CD4-positive, CD25-positive, alpha-beta regulatory T cell (primary cell): Measurements from ENCODE around the gene PCSK7. TPM values are rescaled to one million over a fixed set of nuclear protein-coding genes. Genes with fewer than 3 reads are reported as not detected.

ENCODE experiments used
- ATAC-seq, 2 donors: fragments of 150-1000 bp; cut with Tn5 transposase; one replicate each; pipeline ENCODE4 v1.10.0; 2021; ENCODE audit warnings: low read depth in 2 of 2, moderate number of reproducible peaks in 2 of 2, moderate library complexity in 1 of 2
- DNase-seq, 3 donors: peaks; one replicate each; pipeline versions ENCODE4 v3.0.0 to v3.0.0-alpha.2; 2012 to 2022; ENCODE audit warnings: mixed read lengths in 1 of 3
- H3K27ac ChIP-seq: one replicate; pipeline ENCODE4 v1.7.0; 2013; ENCODE audit warnings: mild to moderate bottlenecking, low read length; ENCODE audit not compliant: insufficient read depth, poor library complexity, severe bottlenecking
- H3K27me3 ChIP-seq: one replicate; pipeline ENCODE4 v1.7.0; 2013; ENCODE audit warnings: low read length; ENCODE audit not compliant: control insufficient read depth, insufficient read depth
- H3K36me3 ChIP-seq: one replicate; pipeline ENCODE4 v1.7.0; 2013; ENCODE audit warnings: mild to moderate bottlenecking, low read length, moderate library complexity; ENCODE audit not compliant: control insufficient read depth, insufficient read depth
- H3K4me1 ChIP-seq: 2 replicates; pipeline ENCODE4 v1.7.0; 2013; ENCODE audit warnings: mild to moderate bottlenecking, low read length; ENCODE audit not compliant: insufficient read depth, control insufficient read depth, poor library complexity, severe bottlenecking
- H3K4me3 ChIP-seq: one replicate; pipeline ENCODE4 v1.7.0; 2013; ENCODE audit warnings: low read depth, mild to moderate bottlenecking, low read length, moderate library complexity
- H3K9me3 ChIP-seq, 2 experiments: 1 replicate in 1 of 2; 2 replicates in 1 of 2; pipeline ENCODE4 v1.7.0; 2013; ENCODE audit warnings: low read length in 2 of 2, mild to moderate bottlenecking in 1 of 2, moderate library complexity in 1 of 2; ENCODE audit not compliant: control insufficient read depth in 2 of 2
- H3K27ac Mint-ChIP-seq, 3 donors: one replicate each; pipeline ENCODE4 v1.8.0; 2020 to 2022; ENCODE audit warnings: mild to moderate bottlenecking in 3 of 3, mixed read lengths in 3 of 3, moderate library complexity in 2 of 3
- H3K27me3 Mint-ChIP-seq: one replicate; pipeline ENCODE4 v1.8.0; 2022; ENCODE audit warnings: mild to moderate bottlenecking, mixed read lengths
- H3K36me3 Mint-ChIP-seq: one replicate; pipeline ENCODE4 v1.8.0; 2020; ENCODE audit warnings: mixed read lengths
- H3K4me1 Mint-ChIP-seq, 4 donors: one replicate each; pipeline ENCODE4 v1.8.0; 2020 to 2022; ENCODE audit warnings: mixed read lengths in 4 of 4, mild to moderate bottlenecking in 1 of 4
- H3K4me3 Mint-ChIP-seq, 4 donors: one replicate each; pipeline ENCODE4 v1.8.0; 2020 to 2022; ENCODE audit warnings: mild to moderate bottlenecking in 4 of 4, mixed read lengths in 4 of 4, moderate library complexity in 3 of 4
- H3K9me3 Mint-ChIP-seq, 7 donors: one replicate each; pipeline ENCODE4 v1.8.0; 2020 to 2022; ENCODE audit warnings: mixed read lengths in 7 of 7, mild to moderate bottlenecking in 3 of 7, moderate library complexity in 2 of 7
- polyA plus RNA-seq, 4 donors: library from polyadenylated mRNA; unstranded; fragments of 300-500 nt; fragmentation: Illumina TruSeq; gene quantifications; one replicate each; pipeline ENCODE4 v1.2.3, GENCODE V29; 2021
- total RNA-seq: library from RNA; stranded (reverse); gene quantifications from one replicate; pipeline ENCODE4 v1.2.3, GENCODE V29; 2022

PCSK7 gene
- total and polyA plus RNA-seq, 5 donors from 2014 or later = 55.0 to 478 (median 63.8) TPM

DNA sequence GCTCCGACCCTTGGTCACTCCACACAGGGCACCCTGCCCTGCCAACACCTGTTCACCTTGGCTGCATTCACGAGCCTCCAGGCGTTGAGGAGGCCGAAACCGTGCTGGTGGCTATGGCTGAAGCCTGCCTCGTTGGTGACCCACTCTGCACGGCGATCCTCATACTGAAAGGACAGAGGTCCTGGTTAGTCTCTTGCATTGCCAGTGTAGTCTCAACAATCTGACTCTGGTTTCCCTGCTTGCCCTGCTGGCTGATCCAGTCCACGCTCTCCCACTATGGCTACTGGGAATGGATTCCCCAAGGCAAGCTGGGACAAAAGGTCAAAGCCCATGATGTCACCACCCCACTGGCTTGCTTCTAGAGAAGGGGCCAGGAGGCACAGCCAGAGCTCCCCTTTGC, 12.9 kb downstream of the PCSK7 start:
- DNase-seq (no peak), ATAC-seq (no peak)
- Mint-ChIP-seq H3K36me3 (peaks cover 39% of the 10 kb centered on the region), H3K4me3 (no peak overlapping the region), H3K27me3 (no peaks in the 10 kb centered on the region), H3K4me1 (peaks cover 0 to 16% (median 7%) of the 10 kb centered on the region in 4 donors), H3K9me3 (no peaks in the 10 kb centered on the region), H3K27ac (peak overlapping the region in 2 of 3 donors; percentile 79 to 82)
- no peak overlapping the region for H3K27ac ChIP-seq
- H3K36me3 ChIP-seq = peaks cover 94% of the 10 kb centered on the region
- H3K4me1 ChIP-seq = no peaks in the 10 kb centered on the region
- H3K4me3 ChIP-seq = no peak overlapping the region
- no peaks in the 10 kb centered on the region for H3K9me3 ChIP-seq
- H3K27me3 ChIP-seq = no peaks in the 10 kb centered on the region

DNA sequence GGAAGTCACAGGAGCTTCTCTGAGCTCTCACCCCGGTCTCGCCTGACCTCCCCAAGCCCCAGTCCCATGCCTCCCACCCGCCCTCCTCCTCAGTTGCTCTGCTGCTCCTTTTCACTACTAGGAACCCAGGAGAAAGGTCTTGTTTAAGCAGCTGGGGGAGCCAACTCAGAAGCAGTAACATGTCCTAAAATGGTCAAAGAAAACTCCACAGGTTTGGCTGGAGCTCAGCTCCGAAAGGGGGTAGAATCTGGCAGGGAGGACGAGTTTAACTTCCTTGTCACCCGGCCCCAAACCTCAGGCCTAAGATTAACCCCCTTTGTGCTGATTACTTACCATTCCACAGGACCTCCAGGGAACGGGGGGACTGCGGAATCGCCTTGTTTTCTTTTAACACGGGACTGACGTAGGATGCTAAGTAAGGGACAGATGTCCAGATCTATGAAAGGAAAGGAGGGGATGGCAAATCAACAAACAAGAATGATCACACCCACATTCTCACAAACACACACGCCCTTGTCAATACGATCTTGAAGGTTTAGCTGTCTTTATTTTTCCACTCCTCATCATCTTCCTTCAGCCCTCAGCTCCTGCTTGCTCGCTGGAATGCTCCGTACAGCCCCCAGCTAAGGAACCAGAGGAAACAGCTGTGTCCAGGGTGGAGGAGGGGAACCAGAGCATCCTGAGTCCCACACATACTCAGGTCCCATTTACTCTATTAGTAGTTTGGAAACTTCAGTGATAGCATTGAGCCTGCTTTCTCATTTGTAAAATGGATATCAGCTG, 13.5 kb downstream of the PCSK7 start:
- Histone ChIP-seq H3K36me3 (peaks cover 92% of the 10 kb centered on the region), H3K4me3 (no peak overlapping the region), H3K27me3 (no peaks in the 10 kb centered on the region), H3K4me1 (no peaks in the 10 kb centered on the region), H3K9me3 (no peaks in the 10 kb centered on the region), H3K27ac (no peak overlapping the region)
- Mint-ChIP-seq H3K9me3 (no peaks in the 10 kb centered on the region), H3K27ac (peak overlapping the region in 2 of 3 donors; percentile 60 to 82), H3K4me3 (no peak overlapping the region), H3K36me3 (peaks cover 43% of the 10 kb centered on the region), H3K4me1 (peaks cover 0 to 20% (median 6%) of the 10 kb centered on the region in 4 donors), H3K27me3 (no peaks in the 10 kb centered on the region)
- no peak for ATAC-seq
- no peak for DNase-seq

DNA sequence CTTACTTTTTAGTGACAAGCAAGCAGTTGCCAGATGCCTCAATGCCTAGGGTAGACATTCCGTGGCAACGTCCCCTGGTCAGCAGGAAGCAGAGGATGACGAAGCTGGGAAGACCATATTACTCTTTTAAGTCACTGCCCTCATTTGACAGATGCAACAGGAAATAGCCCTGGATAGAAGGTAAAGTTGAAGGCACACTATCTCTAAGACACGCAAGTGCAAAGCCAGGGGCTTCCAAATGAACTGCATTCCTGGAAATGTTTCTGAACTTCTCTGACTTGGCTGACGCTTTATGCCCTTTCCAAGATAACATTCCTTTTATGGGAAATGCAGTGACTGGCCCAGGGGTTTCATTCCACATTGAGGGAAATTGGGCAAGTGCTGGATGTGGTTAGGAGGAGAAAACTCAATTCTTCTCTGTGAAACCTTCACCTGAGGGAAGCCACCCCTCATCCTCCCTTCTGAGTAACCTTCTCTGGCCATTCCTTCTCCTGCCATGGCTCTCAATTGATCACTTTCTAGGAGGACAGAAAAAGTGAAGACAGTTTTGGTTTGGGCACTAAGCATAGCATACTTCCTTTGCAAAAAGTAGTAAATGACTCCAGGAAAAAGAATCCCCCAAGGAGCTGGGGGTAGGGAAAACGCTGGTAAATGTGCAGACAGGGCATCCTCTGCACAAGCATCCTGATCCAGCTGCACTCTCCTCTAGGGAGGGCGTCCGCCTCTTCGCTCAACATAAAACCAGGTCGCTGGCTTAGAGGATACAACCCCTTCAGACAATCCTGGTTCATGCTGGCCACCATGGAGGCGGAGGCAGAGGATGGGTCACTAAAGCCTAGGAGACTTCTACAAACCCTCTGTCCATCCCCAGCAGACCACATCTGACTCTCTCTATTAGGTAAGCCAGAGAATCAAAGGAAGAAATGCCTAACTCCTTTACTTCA, 14.5 kb downstream of the PCSK7 start:
- Histone ChIP-seq H3K36me3 (peaks cover 92% of the 10 kb centered on the region), H3K9me3 (no peaks in the 10 kb centered on the region), H3K4me1 (no peaks in the 10 kb centered on the region), H3K27ac (peak overlapping the region; percentile 18), H3K27me3 (no peaks in the 10 kb centered on the region), H3K4me3 (no peak overlapping the region)
- no peak for DNase-seq
- ATAC-seq = no peak
- peaks cover 49% of the 10 kb centered on the region for H3K36me3 Mint-ChIP-seq
- H3K9me3 Mint-ChIP-seq = no peaks in the 10 kb centered on the region
- H3K27me3 Mint-ChIP-seq = no peaks in the 10 kb centered on the region
- no peak overlapping the region for H3K4me3 Mint-ChIP-seq
- H3K27ac Mint-ChIP-seq = peak overlapping the region in 2 of 3 donors; percentile 46 to 69
- H3K4me1 Mint-ChIP-seq = peaks cover 0 to 25% (median 8%) of the 10 kb centered on the region in 4 donors

DNA sequence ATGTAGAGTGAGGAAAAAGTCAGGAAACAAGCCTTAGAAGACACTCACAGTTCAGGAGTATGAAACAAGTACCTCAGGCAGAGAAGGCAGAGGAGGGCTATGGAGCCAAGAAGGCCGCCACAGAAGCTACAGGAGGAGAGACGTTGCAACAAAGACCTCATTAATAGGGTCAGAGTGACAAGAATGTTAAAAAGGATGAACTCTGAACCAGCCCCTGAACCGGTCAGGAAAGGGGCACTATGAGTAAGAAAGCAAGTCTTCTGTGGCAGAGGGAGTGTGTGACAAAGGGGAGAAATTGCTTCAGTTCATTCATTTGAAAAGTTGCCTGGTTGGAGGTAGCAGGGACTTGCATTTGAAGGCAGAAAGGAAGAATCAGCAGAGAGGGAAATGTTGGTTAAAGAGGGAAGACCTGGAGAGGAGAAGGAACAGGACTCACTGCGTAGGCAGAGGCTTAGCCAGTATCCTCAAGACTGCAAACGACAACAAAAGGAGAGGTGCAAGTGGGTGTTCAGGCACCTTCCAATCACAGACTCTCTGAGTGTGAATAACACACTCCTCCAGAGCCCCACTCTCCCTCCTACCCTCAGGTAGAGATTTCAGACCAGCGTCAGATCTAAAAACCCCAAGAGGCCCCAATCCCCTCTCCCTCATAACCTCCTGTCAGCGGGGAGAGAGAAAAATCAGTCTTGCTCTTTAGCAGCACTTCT, 17.3 kb downstream of the PCSK7 start:
- no peak overlapping the region for H3K27ac ChIP-seq
- Mint-ChIP-seq H3K27me3 (no peaks in the 10 kb centered on the region), H3K4me3 (no peak overlapping the region), H3K4me1 (peaks cover 0 to 24% (median 12%) of the 10 kb centered on the region in 4 donors), H3K9me3 (no peaks in the 10 kb centered on the region), H3K36me3 (peaks cover 49% of the 10 kb centered on the region), H3K27ac (peak overlapping the region in 2 of 3 donors; percentile 16 to 95)
- peaks cover 84% of the 10 kb centered on the region for H3K36me3 ChIP-seq
- DNase-seq (no peak), ATAC-seq (no peak)
- H3K4me3 ChIP-seq = no peak overlapping the region
- no peaks in the 10 kb centered on the region for H3K27me3 ChIP-seq
- H3K4me1 ChIP-seq = no peaks in the 10 kb centered on the region
- H3K9me3 ChIP-seq = no peaks in the 10 kb centered on the region

DNA sequence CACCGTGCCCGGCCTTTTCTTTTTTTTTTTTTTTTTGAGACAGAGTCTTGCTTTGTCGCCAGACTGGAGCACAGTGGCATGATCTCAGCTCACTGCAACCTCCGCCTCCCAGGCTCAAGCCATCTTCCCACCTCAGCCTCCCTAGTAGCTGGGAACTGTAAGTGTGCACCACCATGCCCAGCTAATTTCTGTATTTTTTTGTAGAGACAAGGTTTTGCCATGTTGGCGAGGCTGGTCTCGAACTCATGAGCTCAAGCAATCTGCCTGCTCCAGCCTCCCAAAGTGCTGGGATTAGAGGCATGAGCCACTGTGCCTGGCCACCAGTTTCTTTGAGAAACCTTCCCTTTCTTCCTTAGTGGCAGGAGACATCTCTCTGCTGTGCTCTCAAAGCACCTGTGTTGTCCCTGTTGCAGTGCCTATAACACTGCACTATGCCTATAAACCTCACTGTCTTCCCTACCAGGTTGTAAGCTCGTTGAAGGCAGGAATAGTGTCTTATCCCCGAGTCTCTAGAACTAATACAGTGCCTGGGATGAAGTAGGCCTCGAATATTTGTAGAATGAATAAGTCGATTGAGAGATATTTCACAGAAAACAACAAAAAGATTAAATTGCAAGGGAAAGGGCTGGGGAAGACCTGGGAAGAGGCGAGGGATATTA, 19.0 kb downstream of the PCSK7 start:
- no peak overlapping the region for H3K4me3 ChIP-seq
- ATAC-seq = no peak
- Mint-ChIP-seq H3K27ac (no peak overlapping the region), H3K27me3 (no peaks in the 10 kb centered on the region), H3K4me3 (no peak overlapping the region), H3K4me1 (peaks cover 0 to 21% (median 12%) of the 10 kb centered on the region in 4 donors), H3K9me3 (no peaks in the 10 kb centered on the region), H3K36me3 (peaks cover 46% of the 10 kb centered on the region)
- no peaks in the 10 kb centered on the region for H3K27me3 ChIP-seq
- no peak for DNase-seq
- no peak overlapping the region for H3K27ac ChIP-seq
- H3K4me1 ChIP-seq = no peaks in the 10 kb centered on the region
- no peaks in the 10 kb centered on the region for H3K9me3 ChIP-seq
- peaks cover 70% of the 10 kb centered on the region for H3K36me3 ChIP-seq

DNA sequence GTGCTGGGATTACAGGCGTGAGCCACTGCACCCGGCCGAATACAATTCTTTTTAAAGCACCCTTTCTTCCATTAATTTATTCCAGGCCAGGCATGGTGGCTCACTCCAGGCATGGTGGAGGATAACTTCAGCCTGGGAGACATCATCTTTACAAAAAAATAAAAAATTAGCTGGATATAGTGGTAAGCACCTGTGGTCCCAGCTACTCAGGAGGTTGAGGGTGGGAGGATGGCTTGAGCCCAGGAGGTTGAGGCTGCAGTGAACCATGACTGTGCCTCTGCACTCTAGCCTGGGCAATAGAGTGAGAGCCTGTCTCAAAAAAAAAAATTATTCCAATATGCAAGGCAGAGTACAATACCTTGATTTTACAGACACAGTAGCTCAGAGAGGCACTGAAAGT, 21.3 kb downstream of the PCSK7 start:
- H3K4me3 Mint-ChIP-seq = peak overlapping the region in 1 of 4 donors; percentile 80
- Histone ChIP-seq H3K27me3 (no peaks in the 10 kb centered on the region), H3K36me3 (peaks cover 49% of the 10 kb centered on the region), H3K4me3 (no peak overlapping the region), H3K9me3 (no peaks in the 10 kb centered on the region), H3K4me1 (no peaks in the 10 kb centered on the region), H3K27ac (no peak overlapping the region)
- H3K4me1 Mint-ChIP-seq = peaks cover 0 to 14% (median 12%) of the 10 kb centered on the region in 4 donors
- DNase-seq (no peak), ATAC-seq (no peak)
- H3K36me3 Mint-ChIP-seq = peaks cover 32% of the 10 kb centered on the region
- no peaks in the 10 kb centered on the region for H3K9me3 Mint-ChIP-seq
- no peaks in the 10 kb centered on the region for H3K27me3 Mint-ChIP-seq
- H3K27ac Mint-ChIP-seq = no peak overlapping the region
